ENCODE results near the gene DOLK.

DNA sequence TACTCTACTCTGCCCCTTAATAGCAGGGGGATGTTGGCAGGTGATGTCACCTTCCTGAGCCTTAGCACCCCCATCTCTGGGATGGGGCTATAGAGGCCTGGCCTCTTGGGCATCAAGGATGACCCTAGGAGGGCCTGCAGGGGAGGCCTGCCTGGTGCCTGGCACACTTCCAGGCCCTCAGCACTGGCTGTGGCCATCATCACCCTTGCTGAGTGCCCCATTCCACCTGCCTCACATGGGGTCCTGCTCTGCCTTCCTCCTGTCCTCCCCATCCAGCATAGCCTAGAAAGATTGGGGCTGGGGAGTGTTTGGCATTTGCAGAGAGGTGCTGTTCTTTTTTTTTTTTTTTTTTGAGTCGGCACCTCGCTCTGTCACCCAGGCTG, 44.3 kb downstream of the DOLK start:
- TF ChIP-seq, protein P1, sequence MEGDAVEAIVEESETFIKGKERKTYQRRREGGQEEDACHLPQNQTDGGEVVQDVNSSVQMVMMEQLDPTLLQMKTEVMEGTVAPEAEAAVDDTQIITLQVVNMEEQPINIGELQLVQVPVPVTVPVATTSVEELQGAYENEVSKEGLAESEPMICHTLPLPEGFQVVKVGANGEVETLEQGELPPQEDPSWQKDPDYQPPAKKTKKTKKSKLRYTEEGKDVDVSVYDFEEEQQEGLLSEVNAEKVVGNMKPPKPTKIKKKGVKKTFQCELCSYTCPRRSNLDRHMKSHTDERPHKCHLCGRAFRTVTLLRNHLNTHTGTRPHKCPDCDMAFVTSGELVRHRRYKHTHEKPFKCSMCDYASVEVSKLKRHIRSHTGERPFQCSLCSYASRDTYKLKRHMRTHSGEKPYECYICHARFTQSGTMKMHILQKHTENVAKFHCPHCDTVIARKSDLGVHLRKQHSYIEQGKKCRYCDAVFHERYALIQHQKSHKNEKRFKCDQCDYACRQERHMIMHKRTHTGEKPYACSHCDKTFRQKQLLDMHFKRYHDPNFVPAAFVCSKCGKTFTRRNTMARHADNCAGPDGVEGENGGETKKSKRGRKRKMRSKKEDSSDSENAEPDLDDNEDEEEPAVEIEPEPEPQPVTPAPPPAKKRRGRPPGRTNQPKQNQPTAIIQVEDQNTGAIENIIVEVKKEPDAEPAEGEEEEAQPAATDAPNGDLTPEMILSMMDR (IDR thresholded peaks at IDR 0.05 in 8 of 11, conservative IDR thresholded peaks at IDR 0.05 in 3 of 11): no peak
- TF ChIP-seq POLR2AphosphoS5 (IDR thresholded peaks at IDR 0.05) (no peak), POLR2A (IDR thresholded peaks at IDR 0.05) (no peak)

Data from spleen (tissue), 7 donors.